HG02763 (cell line): ENCODE results near the gene TRIM61.

ENCODE experiments used
- ATAC-seq: cut with Tn5 transposase; IDR thresholded peaks from one replicate; pipeline ENCODE4 v1.9.1; 2021; ENCODE audit warnings: mild to moderate bottlenecking, moderate library complexity; ENCODE audit not compliant: unreplicated experiment

Gene TRIM61

GRCh38 chr4:164918956-164919355 lies 58.5 kb downstream of the TRIM61 start:
- no peak for ATAC-seq
